H1 (cell line): Measurements from ENCODE around the gene IL1RAPL1.

Experiments used
- RAD21 ChIP-seq, 2 experiments: IDR thresholded peaks in 1 of 2; conservative IDR thresholded peaks in 1 of 2; 2 replicates each; pipeline ENCODE4 v1.6.1; 2011; ENCODE audit warnings: low read depth in 2 of 2, low read length in 2 of 2, improper control_type of control experiment in 1 of 2, inconsistent platforms in 1 of 2, mild to moderate bottlenecking in 1 of 2, moderate library complexity in 1 of 2
- RFX5 ChIP-seq: IDR thresholded peaks from 2 replicates; pipeline ENCODE4 v1.6.1; 2011; ENCODE audit warnings: low read depth, low read length, improper control_type of control experiment, borderline replicate concordance
- TF ChIP-seq, protein P1 (sequence below), 3 experiments: IDR thresholded peaks; 1 replicate in 2 of 3; 2 replicates in 1 of 3; pipeline versions ENCODE4 v1.5.1 to v1.6.1; 2011; ENCODE audit warnings: low read length in 3 of 3, mild to moderate bottlenecking in 3 of 3, inconsistent platforms in 2 of 3, low read depth in 1 of 3, moderate library complexity in 1 of 3; ENCODE audit not compliant: insufficient read depth in 1 of 3; ENCODE audit errors: control extremely low read depth in 1 of 3
- TF ChIP-seq, protein P2 (sequence below): IDR thresholded peaks from 2 replicates; pipeline ENCODE4 v1.6.1; 2012; ENCODE audit warnings: low read length, inconsistent platforms

DNA sequence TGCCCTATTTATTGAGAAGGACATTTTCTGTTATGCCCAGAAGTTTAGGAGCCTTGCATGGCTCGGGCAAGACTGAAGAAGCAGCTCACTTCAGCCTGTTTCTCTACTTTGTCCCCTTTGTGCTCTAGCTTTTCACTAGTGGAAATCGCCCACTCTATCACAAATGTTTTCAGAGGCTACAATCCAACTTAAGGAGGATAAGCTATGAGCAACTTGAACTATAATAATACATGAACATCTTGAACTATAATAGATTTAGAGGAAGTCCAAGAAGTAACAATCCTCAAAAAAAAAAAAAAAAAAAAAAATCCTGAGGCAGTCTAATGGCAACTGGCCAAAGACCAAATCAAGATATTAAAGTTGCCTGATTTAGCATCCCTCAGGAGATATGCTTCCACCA lies 452.3 kb downstream of the IL1RAPL1 start:
- TF ChIP-seq RFX5 (no peak), RAD21 (IDR thresholded peaks at IDR 0.05 in 1 of 2, conservative IDR thresholded peaks at IDR 0.05 in 1 of 2; ENCODE audit: low read depth in 2 of 2, low read length in 2 of 2) (no peak)
- TF ChIP-seq, protein P1, sequence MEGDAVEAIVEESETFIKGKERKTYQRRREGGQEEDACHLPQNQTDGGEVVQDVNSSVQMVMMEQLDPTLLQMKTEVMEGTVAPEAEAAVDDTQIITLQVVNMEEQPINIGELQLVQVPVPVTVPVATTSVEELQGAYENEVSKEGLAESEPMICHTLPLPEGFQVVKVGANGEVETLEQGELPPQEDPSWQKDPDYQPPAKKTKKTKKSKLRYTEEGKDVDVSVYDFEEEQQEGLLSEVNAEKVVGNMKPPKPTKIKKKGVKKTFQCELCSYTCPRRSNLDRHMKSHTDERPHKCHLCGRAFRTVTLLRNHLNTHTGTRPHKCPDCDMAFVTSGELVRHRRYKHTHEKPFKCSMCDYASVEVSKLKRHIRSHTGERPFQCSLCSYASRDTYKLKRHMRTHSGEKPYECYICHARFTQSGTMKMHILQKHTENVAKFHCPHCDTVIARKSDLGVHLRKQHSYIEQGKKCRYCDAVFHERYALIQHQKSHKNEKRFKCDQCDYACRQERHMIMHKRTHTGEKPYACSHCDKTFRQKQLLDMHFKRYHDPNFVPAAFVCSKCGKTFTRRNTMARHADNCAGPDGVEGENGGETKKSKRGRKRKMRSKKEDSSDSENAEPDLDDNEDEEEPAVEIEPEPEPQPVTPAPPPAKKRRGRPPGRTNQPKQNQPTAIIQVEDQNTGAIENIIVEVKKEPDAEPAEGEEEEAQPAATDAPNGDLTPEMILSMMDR (IDR thresholded peaks at IDR 0.05; ENCODE audit: control extremely low read depth in 1 of 3, insufficient read depth in 1 of 3, low read depth in 1 of 3, low read length in 3 of 3): no peak
- TF ChIP-seq, protein P2, sequence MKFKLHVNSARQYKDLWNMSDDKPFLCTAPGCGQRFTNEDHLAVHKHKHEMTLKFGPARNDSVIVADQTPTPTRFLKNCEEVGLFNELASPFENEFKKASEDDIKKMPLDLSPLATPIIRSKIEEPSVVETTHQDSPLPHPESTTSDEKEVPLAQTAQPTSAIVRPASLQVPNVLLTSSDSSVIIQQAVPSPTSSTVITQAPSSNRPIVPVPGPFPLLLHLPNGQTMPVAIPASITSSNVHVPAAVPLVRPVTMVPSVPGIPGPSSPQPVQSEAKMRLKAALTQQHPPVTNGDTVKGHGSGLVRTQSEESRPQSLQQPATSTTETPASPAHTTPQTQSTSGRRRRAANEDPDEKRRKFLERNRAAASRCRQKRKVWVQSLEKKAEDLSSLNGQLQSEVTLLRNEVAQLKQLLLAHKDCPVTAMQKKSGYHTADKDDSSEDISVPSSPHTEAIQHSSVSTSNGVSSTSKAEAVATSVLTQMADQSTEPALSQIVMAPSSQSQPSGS: no peak
